ENCODE measurements around the gene SLC38A1. TPM values are rescaled to one million over a fixed set of nuclear protein-coding genes. Genes with fewer than 3 reads are reported as not detected.

The SLC38A1 gene
- total RNA-seq, 1 experiment from 2014 or later = 155 TPM

DNA sequence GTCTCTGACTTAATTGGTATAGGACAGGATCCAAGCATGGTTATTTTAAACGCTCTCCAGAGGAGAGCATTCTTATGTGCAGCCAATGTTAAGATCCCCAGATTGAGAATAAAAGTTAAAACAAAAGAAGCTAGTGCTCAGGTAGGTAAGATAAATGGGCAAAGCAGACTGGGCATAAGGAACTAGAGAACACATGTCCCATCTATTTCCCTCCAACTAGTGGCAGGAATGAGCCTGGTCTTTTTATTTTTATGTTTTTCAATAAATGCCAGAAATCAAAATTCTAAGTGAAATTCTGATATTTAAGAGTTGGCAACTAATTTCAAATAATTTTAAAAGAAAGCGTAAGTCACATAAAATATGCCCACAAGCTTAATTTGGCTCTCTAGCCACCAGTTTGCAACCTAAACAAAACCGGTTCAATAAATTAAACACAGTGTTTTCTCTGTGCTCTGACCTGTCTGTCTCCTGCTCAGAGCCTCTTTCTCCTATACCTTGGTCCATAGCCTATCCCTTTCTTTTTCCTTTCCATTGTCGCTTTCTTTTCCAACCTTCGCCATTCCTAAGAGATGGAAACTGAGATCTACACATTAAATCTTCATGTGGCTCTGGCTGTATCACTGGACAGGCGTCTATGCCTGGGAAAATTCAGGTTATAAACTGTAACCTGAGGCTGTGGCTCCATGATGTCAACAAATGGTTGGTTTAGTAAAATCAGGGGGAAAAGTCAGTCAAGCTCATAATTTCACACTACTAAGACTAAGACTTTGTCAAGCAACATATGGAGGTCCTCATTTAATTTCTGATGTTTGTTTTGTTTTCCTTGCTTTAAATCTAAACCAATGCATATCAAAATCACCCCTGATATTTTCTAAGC lies 5.5 kb downstream of the SLC38A1 start:
- BruUV-seq (replicated peaks) = no TSS peak
- Histone ChIP-seq H3K27ac (ENCODE audit: low read depth, low read length) (no peak overlapping the region), H3K4me2 (ENCODE audit: low read length) (no peak overlapping the region)

More for the DNA sequence above, 5.5 kb downstream of the SLC38A1 start:
- intact Hi-C loops (cut with micrococcal nuclease) = loop anchor here (10.0 kb wide), 1 partner anchor 291 kb away; no protein-coding TSS in a partner anchor
- ATAC-seq (no peak), DNase-seq (ENCODE audit: low read depth, low spot score) (no peak)
- Histone ChIP-seq H3K4me3 (replicated peaks in 1 of 2; ENCODE audit: low read depth in 1 of 2, low read length in 2 of 2) (no peak overlapping the region), H3K9me2 (ENCODE audit: insufficient read depth) (no peaks in the 10 kb centered on the region), H3K9me3 (ENCODE audit: control insufficient read depth in 1 of 2, insufficient read depth in 1 of 2, low read depth in 1 of 2, low read length in 2 of 2) (no peaks in the 10 kb centered on the region), H3K4me1 (ENCODE audit: control insufficient read depth in 1 of 2, insufficient read depth in 2 of 2, low read length in 2 of 2) (peaks cover 57 to 75% of the 10 kb centered on the region in 2 experiments), H3K36me3 (ENCODE audit: control insufficient read depth in 1 of 2, insufficient read depth in 2 of 2, low read length in 2 of 2) (no peaks in the 10 kb centered on the region; a peak in 1 of 4 replicates), H3K27me3 (ENCODE audit: insufficient read depth, low read length) (no peaks in the 10 kb centered on the region), H3K79me2 (ENCODE audit: insufficient read depth, low read length) (peaks cover 100% of the 10 kb centered on the region), H4K20me1 (ENCODE audit: insufficient read depth) (peaks cover 18% of the 10 kb centered on the region; the same call in 1 of the 2 replicates), H2AFZ (ENCODE audit: low read depth, low read length, poor library complexity, severe bottlenecking) (no peak overlapping the region), H3K9ac (ENCODE audit: low read length) (no peak overlapping the region)
- ChIA-PET RAD21 (ENCODE audit: low non-redundant PET in 1 of 2, low total read pairs in 2 of 2, uncharacterized antibody in 2 of 2, unreplicated experiment in 2 of 2) (interaction anchor here in 1 of 2 experiments (0.6 kb wide), 1 partner anchor 161 kb away, joined by 3 read pairs; no protein-coding TSS in a partner anchor), CTCF (no interaction called here), POLR2A (no interaction called here)
- TF ChIP-seq POLR2A (IDR thresholded peaks at IDR 0.05; ENCODE audit: borderline replicate concordance, extremely low read depth, insufficient read depth, insufficient read length) = no peak
- TF ChIP-seq, protein P1, sequence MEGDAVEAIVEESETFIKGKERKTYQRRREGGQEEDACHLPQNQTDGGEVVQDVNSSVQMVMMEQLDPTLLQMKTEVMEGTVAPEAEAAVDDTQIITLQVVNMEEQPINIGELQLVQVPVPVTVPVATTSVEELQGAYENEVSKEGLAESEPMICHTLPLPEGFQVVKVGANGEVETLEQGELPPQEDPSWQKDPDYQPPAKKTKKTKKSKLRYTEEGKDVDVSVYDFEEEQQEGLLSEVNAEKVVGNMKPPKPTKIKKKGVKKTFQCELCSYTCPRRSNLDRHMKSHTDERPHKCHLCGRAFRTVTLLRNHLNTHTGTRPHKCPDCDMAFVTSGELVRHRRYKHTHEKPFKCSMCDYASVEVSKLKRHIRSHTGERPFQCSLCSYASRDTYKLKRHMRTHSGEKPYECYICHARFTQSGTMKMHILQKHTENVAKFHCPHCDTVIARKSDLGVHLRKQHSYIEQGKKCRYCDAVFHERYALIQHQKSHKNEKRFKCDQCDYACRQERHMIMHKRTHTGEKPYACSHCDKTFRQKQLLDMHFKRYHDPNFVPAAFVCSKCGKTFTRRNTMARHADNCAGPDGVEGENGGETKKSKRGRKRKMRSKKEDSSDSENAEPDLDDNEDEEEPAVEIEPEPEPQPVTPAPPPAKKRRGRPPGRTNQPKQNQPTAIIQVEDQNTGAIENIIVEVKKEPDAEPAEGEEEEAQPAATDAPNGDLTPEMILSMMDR (IDR thresholded peaks at IDR 0.05 in 2 of 3, conservative IDR thresholded peaks at IDR 0.05 in 1 of 3; ENCODE audit: borderline replicate concordance in 1 of 3, insufficient read depth in 1 of 3, low read depth in 2 of 3, low read length in 2 of 3) = peak in 2 of 3 experiments; percentile 36 to 62; a peak in 3 of 6 replicates

All from HCT116 (cell line).